PFSK-1 (cell line): ENCODE data around the gene ZCCHC14.

Experiments
- FOXP2 ChIP-seq: optimal IDR thresholded peaks from 2 replicates; pipeline ENCODE3; 2011; ENCODE audit warnings: borderline replicate concordance, control low read depth, inconsistent platforms; ENCODE audit not compliant: insufficient read depth; ENCODE audit errors: extremely low read length, extremely low read depth
- POLR2AphosphoS5 ChIP-seq: IDR thresholded peaks from 2 replicates; pipeline ENCODE4 v1.6.1; 2012; ENCODE audit warnings: low read depth, mild to moderate bottlenecking, control low read depth, low read length, moderate library complexity
- REST ChIP-seq, 2 experiments: IDR thresholded peaks; 2 replicates each; pipeline versions ENCODE4 v1.6.1 to v1.8.0; 2011 to 2012; ENCODE audit warnings: low read depth in 2 of 2, low read length in 2 of 2, control low read depth in 1 of 2, inconsistent platforms in 1 of 2, mild to moderate bottlenecking in 1 of 2, moderate library complexity in 1 of 2; ENCODE audit not compliant: insufficient read depth in 1 of 2
- SIN3A ChIP-seq: IDR thresholded peaks from 2 replicates; pipeline ENCODE4 v1.6.1; 2012; ENCODE audit warnings: mild to moderate bottlenecking, low read length, moderate library complexity, borderline replicate concordance; ENCODE audit not compliant: insufficient read depth
- TAF1 ChIP-seq: IDR thresholded peaks from 2 replicates; pipeline ENCODE4 v1.6.1; 2012; ENCODE audit warnings: low read length, control low read depth, borderline replicate concordance; ENCODE audit not compliant: insufficient read depth

ZCCHC14 gene

GRCh38 chr16:87387942-87388817 is 104.6 kb downstream of the ZCCHC14 start:
- no peak for TF ChIP-seq POLR2AphosphoS5
- TF ChIP-seq SIN3A = peak; percentile 53; the same call in 1 of the 2 replicates

GRCh38 chr16:87384162-87384874 is 108.5 kb downstream of the ZCCHC14 start:
- TF ChIP-seq TAF1 (no peak), REST (IDR thresholded peaks at IDR 0.05; ENCODE audit: insufficient read depth in 1 of 2, low read depth in 2 of 2, low read length in 2 of 2) (no peak), POLR2AphosphoS5 (no peak), FOXP2 (no peak)

- TF ChIP-seq SIN3A (0 out of 2 replicates have a peak, but pooled peaks have one; percentile 76), TAF1 (no peak; the same call in 1 of the 2 replicates), REST (IDR thresholded peaks at IDR 0.05; ENCODE audit: insufficient read depth in 1 of 2, low read depth in 2 of 2, low read length in 2 of 2) (no peak), FOXP2 (no peak), POLR2AphosphoS5 (peak; percentile 44; the same call in 1 of the 2 replicates)
Measured at GRCh38 chr16:87383505-87384161, 109.2 kb downstream of the ZCCHC14 start, which contains the start of gene FBXO31. FBXO31 (minus strand) TSS chr16:87383776; CDS start chr16:87383744, 32 bp downstream.

GRCh38 chr16:87382023-87382785 is 110.6 kb downstream of the ZCCHC14 start:
- TF ChIP-seq FOXP2 (no peak), REST (IDR thresholded peaks at IDR 0.05; ENCODE audit: insufficient read depth in 1 of 2, low read depth in 2 of 2, low read length in 2 of 2) (no peak), POLR2AphosphoS5 (no peak), SIN3A (no peak), TAF1 (no peak)

- TF ChIP-seq POLR2AphosphoS5 = no peak
- TF ChIP-seq REST (IDR thresholded peaks at IDR 0.05; ENCODE audit: insufficient read depth in 1 of 2, low read depth in 2 of 2, low read length in 2 of 2) = no peak
- TF ChIP-seq FOXP2 = no peak
Measured at GRCh38 chr16:87380881-87381280, 111.9 kb downstream of the ZCCHC14 start.
